WERI-Rb-1 (cell line): ENCODE measurements around the gene CCDC51.
"Not testable (repeated sequence)": the region's sequence is repeated elsewhere in the genome, so short reads cannot be mapped to it uniquely, and the experiment has no call there.

Experiments
- DNase-seq: peaks from one replicate; pipeline ENCODE4 v3.0.0-alpha.2; 2020
- H3K27ac ChIP-seq: fragments of 250-450 bp; sonication (Bioruptor Pico); 2 replicates; pipeline ENCODE4 v1.5.1; 2020; ENCODE audit warnings: mild to moderate bottlenecking, moderate library complexity
- H3K27me3 ChIP-seq: fragments of 250-450 bp; sonication (Bioruptor Pico); 2 replicates; pipeline ENCODE4 v1.5.1; 2021; ENCODE audit warnings: mild to moderate bottlenecking, low read depth, moderate library complexity; ENCODE audit not compliant: insufficient read depth, severe bottlenecking
- H3K36me3 ChIP-seq: fragments of 250-450 bp; sonication (Bioruptor Pico); 2 replicates; pipeline ENCODE4 v1.5.1; 2020; ENCODE audit warnings: mild to moderate bottlenecking, moderate library complexity
- H3K4me3 ChIP-seq: 2 replicates; pipeline ENCODE4 v1.5.1; 2011; ENCODE audit warnings: low read depth, mild to moderate bottlenecking, control low read depth, low read length
- H3K9me3 ChIP-seq: fragments of 250-450 bp; sonication (Bioruptor Pico); 2 replicates; pipeline ENCODE4 v1.5.1; 2021; ENCODE audit warnings: mild to moderate bottlenecking, moderate library complexity; ENCODE audit not compliant: severe bottlenecking
- CTCF ChIP-seq: IDR thresholded peaks from 2 replicates; pipeline ENCODE4 v1.5.1; 2011; ENCODE audit warnings: low read depth, mild to moderate bottlenecking, control low read depth, inconsistent platforms, low read length

Gene CCDC51

GRCh38 chr3:48476426-48477053 lies 36.6 kb upstream of the CCDC51 start:
- Histone ChIP-seq H3K36me3 (no peaks in the 10 kb centered on the region), H3K4me3 (no peak overlapping the region), H3K27me3 (no peaks in the 10 kb centered on the region), H3K9me3 (no peaks in the 10 kb centered on the region), H3K27ac (no peak overlapping the region)
- TF ChIP-seq CTCF, result no peak
- DNase-seq, result no peak

DNA sequence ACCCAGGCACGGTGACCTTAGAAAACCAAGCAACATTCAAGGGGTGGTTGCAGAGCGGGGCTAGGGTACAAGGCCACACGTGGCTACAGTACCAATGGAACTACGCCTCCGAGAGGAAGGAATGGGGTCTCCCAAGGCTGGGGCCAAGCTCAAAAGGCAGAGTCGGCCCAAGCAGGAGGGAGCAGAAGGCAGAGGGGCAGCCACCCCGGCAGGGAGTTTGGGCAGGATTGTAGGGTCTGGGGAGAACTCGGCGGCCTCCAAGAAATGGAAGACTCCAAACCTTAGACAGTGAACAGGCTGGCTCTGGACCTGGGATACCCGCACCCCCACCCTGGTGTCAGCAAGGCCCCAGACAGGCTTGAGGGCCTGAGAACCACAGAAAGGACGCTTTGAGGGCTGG lies 35.3 kb upstream of the CCDC51 start:
- no peaks in the 10 kb centered on the region for H3K27me3 ChIP-seq
- no peaks in the 10 kb centered on the region for H3K36me3 ChIP-seq
- H3K9me3 ChIP-seq, result no peaks in the 10 kb centered on the region
- no peak overlapping the region for H3K27ac ChIP-seq
- no peak for DNase-seq
- H3K4me3 ChIP-seq, result no peak overlapping the region
- no peak for TF ChIP-seq CTCF

DNA sequence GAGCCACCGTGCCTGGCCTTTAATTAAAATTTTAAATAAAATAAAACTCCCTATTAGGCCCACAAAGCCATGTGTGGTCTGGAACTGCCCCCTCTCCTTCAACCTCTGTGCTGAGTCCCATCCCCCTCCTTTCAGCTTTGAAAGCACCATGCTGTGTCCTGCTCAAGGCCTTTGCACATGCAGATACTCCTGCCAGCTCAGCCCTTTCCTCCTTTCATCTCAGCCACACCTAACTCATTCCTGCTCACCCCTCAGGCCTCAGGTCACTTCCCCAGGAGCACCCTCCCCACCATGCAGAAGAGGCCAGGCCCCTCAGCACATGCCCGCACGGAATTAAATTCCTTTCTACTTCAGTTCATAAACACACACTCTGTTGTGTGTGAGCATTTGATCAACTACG lies 34.7 kb upstream of the CCDC51 start:
- TF ChIP-seq CTCF, result no peak
- Histone ChIP-seq H3K4me3 (no peak overlapping the region), H3K36me3 (no peaks in the 10 kb centered on the region), H3K27me3 (no peaks in the 10 kb centered on the region), H3K27ac (no peak overlapping the region), H3K9me3 (no peaks in the 10 kb centered on the region)
- no peak for DNase-seq

- DNase-seq, H3K27me3 ChIP-seq, H3K36me3 ChIP-seq, H3K27ac ChIP-seq, H3K4me3 ChIP-seq, H3K9me3 ChIP-seq: not testable (repeated sequence)
These were observed 34.1 kb upstream of the CCDC51 start for GRCh38 chr3:48474031-48474430.

DNA sequence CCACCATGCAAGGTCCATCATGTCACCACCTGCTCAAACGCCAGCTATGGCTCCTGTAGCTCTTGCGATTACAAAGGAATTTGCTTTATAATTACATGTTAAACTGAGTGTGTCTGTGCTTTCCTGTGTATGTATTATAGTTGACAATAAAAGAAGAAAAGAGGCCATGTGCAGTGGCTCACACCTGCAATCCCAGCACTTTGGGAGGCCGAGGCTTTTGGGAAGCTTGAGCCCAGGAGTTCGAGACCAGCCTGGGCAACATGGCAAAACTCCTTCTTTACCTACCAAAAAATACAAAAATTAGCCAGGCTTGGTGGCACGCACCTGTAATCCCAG lies 33.7 kb upstream of the CCDC51 start:
- peak overlapping the region; percentile 93 for H3K27ac ChIP-seq
- DNase-seq, result no peak
- no peak overlapping the region for H3K4me3 ChIP-seq
- no peaks in the 10 kb centered on the region; the same call in 1 of the 2 replicates for H3K36me3 ChIP-seq
- H3K27me3 ChIP-seq, result no peaks in the 10 kb centered on the region
- TF ChIP-seq CTCF, result no peak
- no peaks in the 10 kb centered on the region for H3K9me3 ChIP-seq

GRCh38 chr3:48472923-48473616 lies 33.2 kb upstream of the CCDC51 start:
- H3K27me3 ChIP-seq, result no peaks in the 10 kb centered on the region
- peak; percentile 78 for TF ChIP-seq CTCF
- DNase-seq, result peak; percentile 96
- no peaks in the 10 kb centered on the region for H3K9me3 ChIP-seq
- peak overlapping the region; percentile 62 for H3K4me3 ChIP-seq
- H3K36me3 ChIP-seq, result peaks cover 1% of the 10 kb centered on the region; the same call in 1 of the 2 replicates
- H3K27ac ChIP-seq, result peak overlapping the region; percentile 93
